Spleen (tissue), 7 donors: ENCODE results near the gene HSD17B14.
"Not testable (repeated sequence)": the region's sequence is repeated elsewhere in the genome, so short reads cannot be mapped to it uniquely, and the experiment has no call there.

ENCODE experiments used
- CTCF ChIP-seq, 11 experiments: fragments of 200-600 bp in 7 of 11; fragments of 450-650 bp in 4 of 11; sonication (generic) in 4 of 11; IDR thresholded peaks in 8 of 11; conservative IDR thresholded peaks in 3 of 11; 1 replicate in 7 of 11; 2 replicates in 4 of 11; pipeline versions ENCODE4 v1.4.0 to v1.8.0; 2016 to 2021; ENCODE audit warnings: antibody characterized with exemption in 11 of 11, inconsistent platforms in 4 of 11, mild to moderate bottlenecking in 1 of 11
- POLR2A ChIP-seq, 3 donors: fragments of 450-650 bp; IDR thresholded peaks; one replicate each; pipeline ENCODE4 v1.5.1; 2017; ENCODE audit warnings: antibody characterized with exemption in 3 of 3, mild to moderate bottlenecking in 1 of 3
- donor health status: DM: no; HTN: no; CAD: no; lungs with moderate emphysema.
- donor health status: DM: no; HTN: no; CAD: no.
- donor health status: DM: no; HTN: no; CAD: no.

DNA sequence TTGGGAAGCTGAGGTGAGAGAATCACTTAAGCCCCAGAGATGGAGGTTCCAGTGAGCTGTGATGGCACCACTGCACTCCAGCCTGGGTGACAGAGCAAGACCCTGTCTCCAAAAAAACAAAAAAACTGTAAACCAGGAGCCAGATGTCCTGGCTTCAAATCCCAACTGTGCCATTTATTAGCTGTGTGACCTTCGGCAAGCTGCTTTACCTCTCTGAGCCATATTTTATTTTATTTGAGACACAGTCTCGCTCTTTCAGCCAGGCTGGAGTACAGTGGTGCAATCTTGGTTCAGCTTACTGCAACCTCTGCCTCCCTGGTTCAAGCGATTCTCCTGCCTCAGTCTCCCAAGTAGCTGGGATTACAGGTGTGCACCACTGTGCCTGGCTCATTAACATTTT, 10.4 kb upstream of the HSD17B14 start:
- TF ChIP-seq POLR2A (IDR thresholded peaks at IDR 0.05); CTCF (IDR thresholded peaks at IDR 0.05 in 8 of 11, conservative IDR thresholded peaks at IDR 0.05 in 3 of 11): not testable (repeated sequence)
